Aorta (tissue), 5 donors: ENCODE data around the gene SEL1L3. TPM values are rescaled to one million over a fixed set of nuclear protein-coding genes. Genes with fewer than 3 reads are reported as not detected.

ENCODE experiments used
- ATAC-seq: fragments of 200-7000 bp; cut with Tn5 transposase; one replicate; pipeline ENCODE4 v1.9.1; 2022; ENCODE audit warnings: moderate library complexity; ENCODE audit not compliant: low FRiP score
- DNase-seq, 2 donors: peaks; one replicate each; pipeline ENCODE4 v3.0.0-alpha.2; 2020
- H3K27ac ChIP-seq, 2 donors: one replicate each; pipeline ENCODE4 v1.5.1; 2013; ENCODE audit warnings: low read length in 2 of 2, mild to moderate bottlenecking in 2 of 2, moderate library complexity in 2 of 2, control low read depth in 1 of 2, inconsistent platforms in 1 of 2, low read depth in 1 of 2
- H3K27me3 ChIP-seq, 2 donors: one replicate each; pipeline ENCODE4 v1.6.1; 2013; ENCODE audit warnings: control low read depth in 1 of 2, low read length in 1 of 2, mild to moderate bottlenecking in 1 of 2, moderate library complexity in 1 of 2; ENCODE audit not compliant: insufficient read depth in 2 of 2, control insufficient read depth in 1 of 2
- H3K36me3 ChIP-seq, 2 donors: one replicate each; pipeline ENCODE4 v1.6.1; 2013; ENCODE audit warnings: control low read depth in 1 of 2, low read length in 1 of 2, mild to moderate bottlenecking in 1 of 2; ENCODE audit not compliant: insufficient read depth in 2 of 2, control insufficient read depth in 1 of 2
- H3K4me1 ChIP-seq, 2 donors: one replicate each; pipeline ENCODE4 v1.6.1; 2013; ENCODE audit warnings: low read length in 2 of 2, control low read depth in 1 of 2, mild to moderate bottlenecking in 1 of 2, moderate library complexity in 1 of 2; ENCODE audit not compliant: insufficient read depth in 2 of 2, control insufficient read depth in 1 of 2
- H3K4me3 ChIP-seq, 2 donors: one replicate each; pipeline ENCODE4 v1.5.1; 2013; ENCODE audit warnings: low read length in 2 of 2, control low read depth in 1 of 2, mild to moderate bottlenecking in 1 of 2
- H3K9me3 ChIP-seq: one replicate; pipeline ENCODE4 v1.6.1; 2013; ENCODE audit warnings: mild to moderate bottlenecking, low read length; ENCODE audit not compliant: control insufficient read depth
- WGBS, 2 donors: extraction: QIAGEN DNeasy Blood & Tissue Kit; methylation state at CpG; one replicate each; pipeline ENCODE4 v1.1.7; 2013; 5-methylcytosine and 5-hydroxymethylcytosine counted together
- intact Hi-C, 2 donors: fragments of 100-400 bp; cut with DNase I; formaldehyde crosslinking; loops; one replicate each; pipeline versions ENCODE4 v1.14.2 to v1.15.0; 2022
- polyA plus RNA-seq, 2 donors: library from polyadenylated mRNA; stranded (reverse); fragments of 200-250 nt; gene quantifications; one replicate each; pipeline ENCODE4 v1.2.3, GENCODE V29; 2013
- total RNA-seq, 2 donors: library from RNA; stranded (reverse); fragmentation: NEBNext Ultra II Directional; extraction: Animal tissue kit (Norgen Biotek cat#: 25700); gene quantifications; one replicate each; pipeline ENCODE4 v1.2.1, GENCODE V29; 2021
- donor health status: healthy with polysubstance abuse.
- donor health status: Bipolar disorder and iron deficiency.
- donor health status: DM: no; HTN: no; CAD: no.
- donor health status: DM: no; HTN: no; CAD: no.
- donor health status: DM: yes; HTN: yes; CAD: no.

Gene SEL1L3
- total and polyA plus RNA-seq, 4 donors = 1.9 to 25.3 (median 10.9) TPM

- Histone ChIP-seq H3K36me3 (no peaks in the 10 kb centered on the region), H3K27ac (no peak overlapping the region), H3K9me3 (no peaks in the 10 kb centered on the region), H3K4me3 (no peak overlapping the region), H3K27me3 (peaks cover 0 to 2% of the 10 kb centered on the region in 2 donors), H3K4me1 (no peaks in the 10 kb centered on the region)
- intact Hi-C loops = no loop called here
- 52 to 61% methylated on average over 5 of the region's 5 CpGs for WGBS, 2 donors
- no peak for DNase-seq
- no peak for ATAC-seq
Measured at GRCh38 chr4:25861280-25861950, 1.4 kb downstream of the SEL1L3 start.

- peak in 1 of 2 donors; percentile 67 for DNase-seq
- Histone ChIP-seq H3K27ac (no peak overlapping the region), H3K9me3 (no peaks in the 10 kb centered on the region), H3K36me3 (no peaks in the 10 kb centered on the region), H3K4me3 (no peak overlapping the region), H3K4me1 (no peaks in the 10 kb centered on the region), H3K27me3 (peaks cover 0 to 2% of the 10 kb centered on the region in 2 donors)
- WGBS, 2 donors = 86 to 93% methylated on average over 7 of the region's 7 CpGs
- intact Hi-C loops = no loop called here
- no peak for ATAC-seq
Measured at GRCh38 chr4:25860586-25861279, 2.1 kb downstream of the SEL1L3 start.

GRCh38 chr4:25859429-25860148, 3.2 kb downstream of the SEL1L3 start:
- ATAC-seq = no peak
- H3K36me3 ChIP-seq = no peaks in the 10 kb centered on the region
- H3K27me3 ChIP-seq = peaks cover 0 to 2% of the 10 kb centered on the region in 2 donors
- no peak for DNase-seq
- no peaks in the 10 kb centered on the region for H3K9me3 ChIP-seq
- no peaks in the 10 kb centered on the region for H3K4me1 ChIP-seq
- no peak overlapping the region for H3K27ac ChIP-seq
- no peak overlapping the region for H3K4me3 ChIP-seq
- intact Hi-C loops = no loop called here
- 88 to 93% methylated on average over 6 of the region's 6 CpGs for WGBS, 2 donors

- H3K4me3 ChIP-seq = no peak overlapping the region
- H3K27ac ChIP-seq = no peak overlapping the region
- H3K36me3 ChIP-seq = no peaks in the 10 kb centered on the region
- DNase-seq (no peak), ATAC-seq (no peak)
- 96% methylated on average over 8 of the region's 8 CpGs for WGBS, 2 donors
- intact Hi-C loops = no loop called here
- no peaks in the 10 kb centered on the region for H3K4me1 ChIP-seq
- H3K9me3 ChIP-seq = no peaks in the 10 kb centered on the region
- H3K27me3 ChIP-seq = peaks cover 0 to 2% of the 10 kb centered on the region in 2 donors
Measured at GRCh38 chr4:25857851-25858400, 4.9 kb downstream of the SEL1L3 start.

GRCh38 chr4:25857403-25857802, 5.4 kb downstream of the SEL1L3 start:
- WGBS, 2 donors = 91 to 96% methylated on average over 2 of the region's 2 CpGs
- ATAC-seq (no peak), DNase-seq (no peak)
- intact Hi-C loops = no loop called here
- peaks cover 0 to 2% of the 10 kb centered on the region in 2 donors for H3K27me3 ChIP-seq
- no peak overlapping the region for H3K4me3 ChIP-seq
- H3K36me3 ChIP-seq = no peaks in the 10 kb centered on the region
- H3K27ac ChIP-seq = no peak overlapping the region
- H3K4me1 ChIP-seq = no peaks in the 10 kb centered on the region
- no peaks in the 10 kb centered on the region for H3K9me3 ChIP-seq

- ATAC-seq (no peak), DNase-seq (no peak)
- WGBS, 2 donors = 73 to 77% methylated on average over 1 of the region's 1 CpG
- no peak overlapping the region for H3K27ac ChIP-seq
- no peaks in the 10 kb centered on the region for H3K36me3 ChIP-seq
- no peak overlapping the region for H3K4me3 ChIP-seq
- intact Hi-C loops = no loop called here
- H3K27me3 ChIP-seq = peaks cover 0 to 2% of the 10 kb centered on the region in 2 donors
- H3K9me3 ChIP-seq = no peaks in the 10 kb centered on the region
- H3K4me1 ChIP-seq = no peaks in the 10 kb centered on the region
Measured at GRCh38 chr4:25856756-25857155, 6.0 kb downstream of the SEL1L3 start.

GRCh38 chr4:25852103-25852502, 10.7 kb downstream of the SEL1L3 start:
- Histone ChIP-seq H3K27ac (no peak overlapping the region), H3K27me3 (no peaks in the 10 kb centered on the region), H3K9me3 (no peaks in the 10 kb centered on the region), H3K36me3 (no peaks in the 10 kb centered on the region), H3K4me1 (no peaks in the 10 kb centered on the region), H3K4me3 (no peak overlapping the region)
- DNase-seq (no peak), ATAC-seq (no peak)
- 90 to 92% methylated on average over 3 of the region's 3 CpGs for WGBS, 2 donors
- intact Hi-C loops = no loop called here

GRCh38 chr4:25847329-25847728, 15.5 kb downstream of the SEL1L3 start:
- no peak overlapping the region for H3K27ac ChIP-seq
- DNase-seq (no peak), ATAC-seq (no peak)
- H3K36me3 ChIP-seq = no peaks in the 10 kb centered on the region
- H3K27me3 ChIP-seq = no peaks in the 10 kb centered on the region
- H3K4me3 ChIP-seq = no peak overlapping the region
- intact Hi-C loops = no loop called here
- no peaks in the 10 kb centered on the region for H3K4me1 ChIP-seq
- H3K9me3 ChIP-seq = no peaks in the 10 kb centered on the region
- 86 to 90% methylated on average over 7 of the region's 7 CpGs for whole genome bisulfite sequencing, 2 donors
